Transverse colon (tissue), 4 donors: Measurements from ENCODE around the gene MMEL1. TPM values are rescaled to one million over a fixed set of nuclear protein-coding genes. Genes with fewer than 3 reads are reported as not detected.

Experiments used
- DNase-seq: peaks from one replicate; pipeline ENCODE4 v3.0.0-alpha.2; 2019
- H3K27ac ChIP-seq, 4 donors: fragments of 200-600 bp; sonication (generic); 2 replicates each; pipeline ENCODE4 v1.5.1; 2016 to 2018; ENCODE audit warnings: inconsistent platforms in 4 of 4
- H3K27me3 ChIP-seq: fragments of 200-600 bp; sonication (generic); 2 replicates; pipeline ENCODE4 v1.5.1; 2017; ENCODE audit warnings: inconsistent platforms
- H3K36me3 ChIP-seq, 4 donors: fragments of 200-600 bp; sonication (generic); 2 replicates each; pipeline ENCODE4 v1.5.1; 2017 to 2019; ENCODE audit warnings: inconsistent platforms in 4 of 4
- H3K4me1 ChIP-seq, 4 donors: fragments of 200-600 bp; sonication (generic); 2 replicates each; pipeline ENCODE4 v1.5.1; 2017 to 2020; ENCODE audit warnings: inconsistent platforms in 4 of 4
- H3K4me3 ChIP-seq, 4 donors: fragments of 200-600 bp; sonication (generic); 1 replicate in 1 of 4; 2 replicates in 3 of 4; pipeline versions ENCODE4 v1.5.1 to v1.6.1; 2017 to 2019; ENCODE audit warnings: inconsistent platforms in 4 of 4
- H3K9me3 ChIP-seq, 2 donors: fragments of 200-600 bp; sonication (generic); 2 replicates each; pipeline ENCODE4 v1.5.1; 2017 to 2019; ENCODE audit warnings: inconsistent platforms in 2 of 2
- CTCF ChIP-seq, 5 experiments: fragments of 200-600 bp in 3 of 5; fragments of 450-650 bp in 2 of 5; sonication (generic) in 3 of 5; IDR thresholded peaks; 1 replicate in 2 of 5; 2 replicates in 3 of 5; pipeline ENCODE4 v1.5.1; 2016 to 2017; ENCODE audit warnings: antibody characterized with exemption in 5 of 5, inconsistent platforms in 3 of 5, mild to moderate bottlenecking in 2 of 5, moderate library complexity in 1 of 5
- EP300 ChIP-seq: sonication (generic); formaldehyde crosslinking; IDR thresholded peaks from one replicate; pipeline ENCODE4 v1.6.1; 2017; ENCODE audit warnings: antibody characterized with exemption, low read depth
- POLR2A ChIP-seq: fragments of 450-650 bp; IDR thresholded peaks from one replicate; pipeline ENCODE4 v1.6.1; 2016; ENCODE audit warnings: antibody characterized with exemption, mild to moderate bottlenecking, moderate library complexity
- POLR2AphosphoS5 ChIP-seq, 3 donors: sonication (generic); formaldehyde crosslinking; IDR thresholded peaks; one replicate each; pipeline ENCODE4 v1.6.1; 2016; ENCODE audit warnings: antibody characterized with exemption in 3 of 3
- WGBS, 2 donors: methylation state at CpG; one replicate each; pipeline ENCODE4 v1.1.5; 2018; ENCODE audit warnings: low coverage in 1 of 2; 5-methylcytosine and 5-hydroxymethylcytosine counted together
- in situ Hi-C, 4 donors: fragments of 200-750 bp; cut with MboI; loops; one replicate each; pipeline versions ENCODE4 v1.15.0 to v1.15.1; 2017; ENCODE audit warnings: low sequenced_read_pairs in 3 of 4, low pct_ligation_motif_present in 1 of 4, low pct_unique_long_range_greater_than_20kb in 1 of 4
- intact Hi-C: fragments of 100-400 bp; cut with DNase I; formaldehyde crosslinking; loops from one replicate; pipeline ENCODE4 v1.15.1; 2023; ENCODE audit warnings: low total_unique reads
- total RNA-seq, 4 donors: library from RNA; depleted of rRNA; stranded (reverse); fragments of >200 nt; gene quantifications; one replicate each; pipeline ENCODE4 v1.1.0, GENCODE V29; 2016

The MMEL1 gene
- total RNA-seq, 4 donors from 2014 or later = 10.5 to 16.7 (median 12.4) TPM; not detected in 1

- Histone ChIP-seq H3K27ac (peak overlapping the region; percentile 99 to 100 (median 99)), H3K4me3 (peak overlapping the region; percentile 83 to 92 (median 84)), H3K9me3 (no peaks in the 10 kb centered on the region), H3K27me3 (no peaks in the 10 kb centered on the region), H3K36me3 (no peaks in the 10 kb centered on the region), H3K4me1 (peaks cover 12 to 41% (median 28%) of the 10 kb centered on the region in 4 donors)
- intact Hi-C loops = no loop called here
- TF ChIP-seq CTCF (IDR thresholded peaks at IDR 0.05) (no peak), EP300 (no peak), POLR2A (peak; percentile 23)
- in situ Hi-C loops = no loop called here
- peak; percentile 58 for DNase-seq
- 16% methylated on average over 36 of the region's 52 CpGs; no CpG with 5 or more reads in 1 of the 2 donors for WGBS, 2 donors
These were observed 45.6 kb downstream of the MMEL1 start for GRCh38 chr1:2587071-2587859.

GRCh38 chr1:2586154-2587070 is 46.4 kb downstream of the MMEL1 start, which contains the start of gene PRXL2B:
PRXL2B (plus strand) TSS chr1:2586777; CDS start chr1:2586886, 109 bp downstream.
- Histone ChIP-seq H3K4me1 (peaks cover 12 to 41% (median 28%) of the 10 kb centered on the region in 4 donors), H3K27ac (peak within 1 kb of the TSS; percentile 99 to 100 (median 99)), H3K36me3 (no peaks in the 10 kb centered on the region), H3K4me3 (peak within 1 kb of the TSS; percentile 83 to 92 (median 84)), H3K27me3 (no peaks in the 10 kb centered on the region), H3K9me3 (no peaks in the 10 kb centered on the region)
- DNase-seq = peak; percentile 100
- no peak for TF ChIP-seq EP300
- peak; percentile 89 to 95 (median 92) for TF ChIP-seq POLR2AphosphoS5 (IDR thresholded peaks at IDR 0.05)
- TF ChIP-seq CTCF (IDR thresholded peaks at IDR 0.05) = no peak
- TF ChIP-seq POLR2A = peak; percentile 54
- in situ Hi-C loops = no loop called here
- 2% methylated on average over 67 of the region's 107 CpGs; no CpG with 5 or more reads in 1 of the 2 donors for WGBS, 2 donors
- intact Hi-C loops = no loop called here

GRCh38 chr1:2585318-2586092 is 47.3 kb downstream of the MMEL1 start:
- intact Hi-C loops (no loop called here), in situ Hi-C loops (no loop called here)
- Histone ChIP-seq H3K36me3 (no peaks in the 10 kb centered on the region), H3K9me3 (no peaks in the 10 kb centered on the region), H3K27me3 (no peaks in the 10 kb centered on the region), H3K4me3 (peak overlapping the region; percentile 57 to 92 (median 83)), H3K27ac (peak overlapping the region; percentile 99 to 100 (median 99)), H3K4me1 (peaks cover 12 to 41% (median 28%) of the 10 kb centered on the region in 4 donors)
- no peak for TF ChIP-seq CTCF (IDR thresholded peaks at IDR 0.05)
- peak; percentile 85 to 92 (median 88) for TF ChIP-seq POLR2AphosphoS5 (IDR thresholded peaks at IDR 0.05)
- TF ChIP-seq POLR2A = peak; percentile 86
- WGBS, 2 donors = 0 to 1% methylated on average over 3 to 25 of the region's 28 CpGs
- peak; percentile 86 for DNase-seq
